NCI-H226 (cell line): ENCODE results near the gene COQ10A.
"Not testable (repeated sequence)": the region's sequence is repeated elsewhere in the genome, so short reads cannot be mapped to it uniquely, and the experiment has no call there.

Experiments used
- DNase-seq: peaks from one replicate; pipeline ENCODE4 v3.0.0-alpha.2; 2015

COQ10A gene

DNA sequence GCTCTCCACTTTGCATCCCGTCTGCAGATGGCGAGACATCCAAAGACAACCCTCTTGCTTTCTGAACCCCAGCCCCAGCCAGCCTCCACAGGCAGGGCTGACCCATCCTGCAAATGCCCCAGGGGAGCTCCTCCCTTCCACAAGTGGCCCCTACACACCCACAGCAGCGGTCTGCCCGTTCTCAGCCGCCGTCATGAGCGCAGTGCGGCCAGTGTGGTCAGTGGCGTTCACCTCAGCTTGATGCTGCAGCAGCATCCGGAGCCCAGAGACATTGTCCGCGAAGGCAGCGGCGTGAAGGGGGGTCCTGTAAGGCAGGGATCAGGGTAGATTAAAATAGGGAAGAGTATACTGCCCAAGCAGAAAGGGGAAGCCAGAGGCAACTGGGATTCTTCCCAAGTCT lies 22.2 kb upstream of the COQ10A start:
- no peak for DNase-seq

DNA sequence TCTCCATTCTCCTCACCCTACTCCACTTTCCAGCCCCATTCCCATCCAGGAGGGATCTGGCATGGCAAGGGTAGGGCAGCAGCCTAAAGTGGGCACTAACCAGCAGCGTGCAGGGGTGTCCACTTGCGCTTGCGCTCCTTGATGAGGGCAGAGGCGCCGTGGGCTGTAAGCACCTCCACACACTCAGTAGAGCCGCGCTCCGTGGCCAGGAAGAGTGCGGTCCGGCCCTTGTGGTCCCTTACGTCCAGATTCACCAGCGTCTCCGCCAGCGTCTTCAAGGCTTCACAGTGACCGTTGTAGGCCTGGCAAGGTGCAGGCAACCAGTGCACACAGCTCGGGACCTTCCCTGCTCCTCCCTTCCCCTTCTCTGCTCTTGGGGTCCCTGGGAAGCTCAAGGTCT lies 18.8 kb upstream of the COQ10A start:
- DNase-seq, result no peak

DNA sequence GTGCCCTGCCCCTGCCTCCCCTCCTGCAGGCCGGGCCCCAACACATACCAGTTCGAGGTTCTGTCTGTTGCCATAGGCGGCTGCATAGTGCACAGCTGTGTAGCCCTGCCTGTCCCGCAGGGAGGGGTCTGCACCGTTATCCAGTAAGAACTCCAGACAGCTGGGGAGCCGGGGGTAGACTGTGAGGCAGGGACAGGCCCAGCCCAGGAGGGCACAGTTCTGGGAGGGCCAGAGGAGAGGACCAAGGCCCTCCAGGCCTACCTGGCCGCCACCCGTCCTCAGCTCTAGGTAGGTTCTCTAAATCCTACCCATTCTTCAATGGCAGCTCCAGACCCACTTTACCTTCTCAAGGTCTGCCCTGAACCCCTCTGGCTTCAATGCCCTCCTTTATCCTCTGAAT lies 18.0 kb upstream of the COQ10A start:
- DNase-seq, result no peak

DNA sequence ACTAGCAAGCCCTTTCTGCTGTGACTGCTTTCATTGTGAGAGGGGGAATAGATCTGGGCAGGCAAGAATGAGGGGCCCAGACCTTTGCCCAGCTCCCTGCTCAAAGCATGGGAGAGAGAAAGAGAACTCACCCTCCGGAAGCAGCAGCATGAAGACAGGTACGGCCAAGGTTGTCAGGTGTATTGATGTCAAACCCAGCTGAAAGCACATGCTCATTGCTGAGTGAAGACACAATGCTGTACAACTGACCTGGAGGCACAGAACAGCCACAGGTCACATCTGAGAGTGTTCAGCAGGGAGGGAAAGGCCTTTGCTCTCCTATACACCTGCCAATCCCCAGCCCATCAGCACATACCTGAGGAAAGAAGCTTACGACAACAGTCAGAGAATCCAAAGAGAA lies 14.1 kb upstream of the COQ10A start:
- no peak for DNase-seq

DNA sequence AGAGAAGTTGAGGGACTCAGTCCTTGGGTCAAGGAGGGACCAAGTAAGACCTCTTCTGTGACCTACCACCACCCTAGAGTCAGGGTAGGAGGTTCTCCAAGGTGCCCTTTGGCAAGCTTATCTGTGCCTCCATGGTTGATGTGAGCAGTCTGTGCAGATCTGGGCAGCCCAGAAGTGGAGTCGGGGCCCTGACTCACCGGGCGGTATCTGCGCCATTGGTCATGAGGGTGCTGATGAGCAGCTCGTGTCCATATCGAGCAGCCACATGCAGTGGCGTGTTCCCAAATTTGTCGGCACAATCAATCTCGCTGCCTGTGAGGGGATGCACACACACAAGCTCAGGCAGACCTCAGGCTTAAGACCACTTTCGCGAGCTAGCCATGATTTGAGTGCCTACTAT lies 13.7 kb upstream of the COQ10A start:
- no peak for DNase-seq

DNA sequence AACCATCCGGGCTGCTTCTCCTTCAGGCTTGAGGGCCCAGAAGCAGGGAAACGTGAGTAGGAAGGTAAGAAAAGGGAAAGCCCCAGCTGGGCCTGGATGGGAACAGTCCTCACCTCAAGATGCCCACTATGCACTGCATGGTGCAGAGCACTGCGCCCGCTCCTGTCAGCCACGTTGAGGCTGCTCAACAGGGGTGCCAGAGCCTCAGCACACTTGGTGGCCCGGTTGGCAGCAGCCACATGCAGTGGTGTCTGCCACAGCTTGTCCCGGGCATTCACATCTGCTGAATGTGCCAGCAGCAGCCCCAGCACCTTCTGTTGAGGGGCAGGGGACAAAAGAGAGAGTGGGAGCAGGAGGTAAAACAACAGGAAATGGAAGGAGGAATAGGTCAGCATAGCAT lies 11.1 kb upstream of the COQ10A start:
- DNase-seq, result no peak

DNA sequence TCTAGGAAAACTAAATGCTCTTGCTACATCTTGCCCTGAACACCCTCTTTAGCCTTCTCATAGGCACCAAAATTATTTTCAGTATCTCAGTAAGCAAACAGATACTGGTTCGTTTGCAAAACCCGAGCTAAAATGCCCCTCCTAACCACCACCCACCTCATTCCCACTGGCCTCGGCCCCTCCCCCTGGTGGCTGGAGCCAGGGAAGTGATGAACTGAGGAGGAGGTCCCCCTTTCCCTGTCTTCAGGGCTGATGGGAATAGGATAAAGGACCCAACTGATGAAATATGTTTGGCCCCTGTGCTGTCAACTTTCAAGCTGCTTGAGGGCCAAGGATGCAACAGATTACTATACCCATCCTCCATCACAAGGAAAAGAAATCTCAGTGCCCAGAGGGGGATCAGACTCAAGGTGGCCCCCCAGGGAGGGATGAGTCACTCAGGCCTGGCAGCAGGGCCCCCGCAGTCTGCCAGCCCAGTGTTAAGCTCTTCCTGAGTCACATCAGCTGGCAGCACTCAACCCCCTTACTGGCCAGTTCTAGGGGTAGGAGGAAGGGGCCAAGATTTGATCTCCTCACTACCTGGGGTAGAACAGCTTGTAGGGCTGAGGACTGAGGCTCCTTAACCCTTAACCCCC lies 10.3 kb upstream of the COQ10A start:
- DNase-seq, result peak; percentile 54

DNA sequence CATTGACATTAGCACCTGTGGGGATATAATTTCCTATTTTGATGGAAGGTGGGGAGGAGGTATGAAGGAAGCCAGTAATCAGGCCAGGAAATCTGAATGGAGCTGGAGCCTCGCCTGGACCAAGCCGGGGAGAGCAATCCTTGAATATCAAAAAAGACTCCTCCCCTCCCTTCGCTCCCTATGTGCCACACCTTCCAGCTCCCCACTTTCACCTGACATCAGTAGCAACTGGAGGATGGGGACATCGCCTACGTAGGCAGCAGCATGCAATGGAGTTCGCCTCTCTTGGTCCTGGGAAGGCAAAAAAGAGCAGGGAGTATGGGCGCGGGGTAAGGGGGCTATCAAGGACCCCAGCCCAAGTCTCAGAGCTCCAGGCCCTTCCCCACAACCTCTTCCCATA lies 9.7 kb upstream of the COQ10A start:
- no peak for DNase-seq

DNA sequence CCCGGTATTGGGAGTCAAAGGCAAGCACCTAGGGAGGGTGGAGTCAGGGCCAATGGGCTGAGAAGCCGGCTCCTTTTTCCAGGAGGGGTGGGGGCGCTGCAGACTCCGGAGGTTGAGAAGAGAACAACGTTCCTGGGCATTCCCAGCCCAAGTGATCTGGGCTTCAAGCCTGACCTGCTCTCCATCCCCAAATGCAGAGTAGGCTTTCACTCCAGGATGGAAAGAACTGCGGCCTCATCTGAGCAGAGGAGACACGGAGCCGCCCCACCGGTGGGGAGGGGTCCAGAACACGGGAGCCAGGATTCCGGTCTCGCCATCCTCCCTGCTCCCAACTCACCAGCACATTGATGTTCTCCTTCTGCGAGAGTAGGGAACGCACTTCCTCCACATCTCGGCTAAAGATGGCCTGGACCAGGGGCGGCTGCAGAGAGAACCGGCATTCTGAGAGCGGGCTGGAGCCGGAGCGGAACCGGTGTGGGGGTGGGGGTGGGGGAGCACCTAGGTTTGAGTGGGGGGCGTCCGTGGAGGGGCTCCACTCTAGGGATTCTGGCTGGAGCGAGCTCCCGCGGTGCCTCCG lies 9.2 kb upstream of the COQ10A start:
- DNase-seq, result peak; percentile 48

DNA sequence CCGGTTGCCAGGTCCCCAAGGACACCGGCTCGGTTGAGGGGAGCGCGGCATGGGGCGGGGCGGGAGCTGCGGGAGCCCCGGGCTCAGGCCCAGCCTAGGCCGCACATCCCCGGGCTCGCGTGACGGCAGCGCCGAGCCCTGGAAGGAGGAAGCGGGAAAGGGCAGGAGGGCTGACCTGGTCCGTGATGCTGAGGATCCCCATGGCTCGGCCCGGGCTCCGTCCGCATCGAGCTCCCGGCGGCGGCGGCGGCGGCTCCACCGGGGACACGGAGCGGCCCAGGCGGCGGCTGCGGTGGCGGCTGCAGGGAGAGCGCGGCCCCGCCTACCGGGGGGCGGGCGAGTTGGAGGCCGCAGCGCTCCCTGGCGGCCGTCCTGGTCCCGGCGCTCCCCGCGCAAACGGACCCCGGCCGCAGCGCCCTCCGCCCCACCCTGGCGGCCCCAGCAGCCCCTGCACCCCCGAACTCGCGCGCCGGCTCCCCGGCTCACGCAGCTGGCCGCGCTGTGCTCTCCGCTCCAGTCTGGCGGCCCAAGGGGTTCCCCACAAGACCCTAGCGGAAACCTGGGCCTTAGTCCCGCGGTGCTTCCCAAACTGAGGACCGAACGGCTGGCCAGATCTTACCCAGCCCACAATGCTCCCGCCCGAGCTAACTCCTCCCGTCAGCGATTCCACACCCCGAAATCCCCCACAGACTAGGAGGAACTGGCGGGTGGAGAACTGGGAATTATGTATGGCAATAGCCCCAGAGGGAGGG lies 8.5 kb upstream of the COQ10A start, which contains the start of gene ANKRD52:
Gene ANKRD52, minus strand, starts transcription at position 317 of the 752 bp plus-strand sequence. Its CDS starts 115 bp downstream, at position 202.
- peak; percentile 86 for DNase-seq

DNA sequence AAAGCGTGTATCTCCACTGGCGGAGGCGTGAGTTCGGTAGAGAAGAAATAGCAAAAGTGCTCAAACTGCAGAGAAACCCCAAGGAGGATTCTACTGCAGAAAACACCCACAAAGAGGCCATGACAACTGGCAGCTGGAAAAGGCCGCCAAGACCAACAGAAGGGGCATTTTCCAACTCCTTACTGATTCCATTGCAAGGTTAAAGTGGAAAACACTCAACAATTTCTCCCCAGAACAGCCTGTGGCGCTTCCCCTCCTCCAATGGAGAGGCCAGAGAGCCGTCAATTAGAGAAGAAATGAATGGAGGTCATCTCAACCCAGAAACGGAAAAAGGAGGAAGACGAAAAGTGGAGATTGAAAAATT lies 7.9 kb upstream of the COQ10A start:
- no peak for DNase-seq

DNA sequence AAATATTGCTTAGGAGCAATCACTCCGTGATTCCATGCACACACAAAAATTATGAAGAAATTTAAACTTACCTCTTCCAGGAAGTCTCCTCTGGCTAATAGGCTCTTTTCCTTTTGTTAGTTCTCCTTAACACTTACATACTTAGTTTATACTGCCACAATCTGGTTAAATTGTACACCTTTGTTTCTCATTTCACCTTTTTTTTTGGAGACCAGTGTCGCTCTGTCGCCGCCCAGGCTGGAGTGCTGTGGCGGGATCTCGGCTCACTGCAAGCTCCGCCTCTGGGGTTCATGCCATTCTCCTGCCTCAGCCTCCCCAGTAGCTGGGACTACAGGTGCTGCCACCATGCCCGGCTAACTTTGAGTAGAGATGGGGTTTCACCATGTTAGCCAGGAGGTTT lies 6.4 kb upstream of the COQ10A start:
- DNase-seq, result no peak

DNA sequence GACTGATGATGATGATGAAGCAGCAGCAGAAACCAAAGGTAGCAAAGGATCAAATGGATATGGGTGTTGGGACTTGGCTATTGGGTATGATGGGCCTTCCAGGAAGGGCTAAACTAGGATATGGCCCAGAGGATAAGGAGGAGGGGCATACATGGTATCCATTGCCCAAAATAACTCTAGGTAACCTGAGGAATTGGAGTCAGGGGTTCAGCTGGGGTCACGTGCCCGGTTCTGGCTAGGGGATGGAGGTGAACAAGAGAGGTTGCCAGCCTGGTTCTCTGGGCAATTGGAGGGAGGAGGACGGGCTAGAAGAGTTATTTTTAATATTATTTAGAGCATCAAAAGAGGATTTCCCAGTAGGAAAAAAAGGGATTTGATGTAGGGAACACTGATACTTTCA lies 5.8 kb upstream of the COQ10A start:
- no peak for DNase-seq

DNA sequence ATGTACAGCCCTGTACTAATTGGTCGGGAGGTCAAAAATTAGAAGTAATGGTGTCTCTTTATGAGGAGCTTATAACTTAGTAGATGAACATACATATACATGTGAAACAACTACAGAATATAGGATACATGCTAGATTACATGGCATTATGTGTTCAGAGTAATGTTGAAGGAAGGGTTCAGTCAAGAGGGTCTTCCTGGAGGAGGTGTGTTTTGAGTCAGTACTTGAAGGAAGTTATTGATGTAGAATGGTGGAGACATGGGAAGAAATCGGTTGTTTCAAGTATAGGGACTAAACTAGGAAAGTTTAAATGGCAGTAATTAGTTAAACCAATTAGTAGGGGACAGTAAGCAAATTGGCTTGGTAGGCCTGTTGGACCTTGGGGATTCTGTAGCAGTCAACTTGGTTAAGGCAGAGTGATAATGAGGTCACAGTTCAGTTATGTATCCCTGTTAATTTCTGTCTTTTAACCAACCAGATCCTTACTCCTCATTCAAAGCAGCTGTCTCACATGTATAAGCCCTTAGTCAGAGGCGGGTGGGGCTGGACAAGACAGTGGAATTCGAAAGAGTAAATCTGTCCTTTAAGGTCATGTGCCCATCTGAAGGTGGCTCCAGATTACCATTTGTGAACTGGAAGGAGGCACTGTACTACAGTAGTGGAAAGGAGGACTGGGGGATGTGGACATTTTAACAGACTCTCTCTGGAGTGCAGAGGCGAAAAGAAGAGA lies 5.1 kb upstream of the COQ10A start:
- DNase-seq, result peak; percentile 91

DNA sequence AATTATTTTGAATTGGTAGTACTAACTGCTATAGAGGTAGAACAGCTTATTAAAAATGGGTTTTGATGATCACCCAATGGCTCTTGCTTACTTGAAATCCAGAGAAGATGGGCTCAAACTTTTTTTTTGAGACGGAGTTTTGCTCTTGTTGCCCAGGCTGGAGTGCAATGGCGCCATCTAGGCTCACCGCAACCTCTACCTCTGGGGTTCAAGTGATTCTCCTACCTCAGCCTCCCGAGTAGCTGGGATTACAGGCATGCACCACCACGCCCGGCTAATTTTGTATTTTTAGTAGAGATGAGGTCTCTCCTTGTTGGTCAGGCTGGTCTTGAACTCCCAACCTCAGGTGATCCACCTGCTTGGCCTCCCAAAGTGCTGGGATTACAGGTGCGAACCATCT lies 3.8 kb upstream of the COQ10A start:
- not testable (repeated sequence) for DNase-seq

DNA sequence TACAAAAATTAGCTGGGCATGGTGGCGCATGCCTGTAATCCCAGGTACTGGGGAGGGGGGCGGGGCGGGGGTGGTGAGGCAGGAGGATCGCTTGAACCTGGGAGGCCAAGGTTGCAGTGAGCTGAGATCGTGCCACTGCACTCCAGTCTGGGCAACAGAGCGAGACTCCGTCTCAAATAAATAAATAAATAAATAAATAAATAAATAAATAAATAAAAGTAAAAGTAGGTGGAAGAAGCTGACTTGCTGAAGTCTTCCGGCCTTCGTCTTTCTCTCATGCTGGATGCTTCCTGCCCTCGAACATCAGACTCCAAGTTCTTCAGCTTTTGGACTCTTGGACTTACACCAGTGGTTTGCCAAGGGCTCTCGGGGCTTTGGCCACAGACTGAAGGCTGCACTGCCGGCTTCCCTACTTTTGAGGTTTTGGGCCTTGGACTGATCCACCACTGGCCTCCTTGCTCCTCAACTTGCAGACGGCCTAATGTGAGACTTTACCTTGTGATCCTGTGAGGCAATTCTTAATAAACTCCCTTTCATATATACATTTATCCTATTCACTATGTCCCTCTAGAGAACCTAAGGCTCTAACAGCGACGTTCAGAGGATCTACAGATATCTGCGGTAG lies 562 bp upstream of the COQ10A start:
- not testable (repeated sequence) for DNase-seq

DNA sequence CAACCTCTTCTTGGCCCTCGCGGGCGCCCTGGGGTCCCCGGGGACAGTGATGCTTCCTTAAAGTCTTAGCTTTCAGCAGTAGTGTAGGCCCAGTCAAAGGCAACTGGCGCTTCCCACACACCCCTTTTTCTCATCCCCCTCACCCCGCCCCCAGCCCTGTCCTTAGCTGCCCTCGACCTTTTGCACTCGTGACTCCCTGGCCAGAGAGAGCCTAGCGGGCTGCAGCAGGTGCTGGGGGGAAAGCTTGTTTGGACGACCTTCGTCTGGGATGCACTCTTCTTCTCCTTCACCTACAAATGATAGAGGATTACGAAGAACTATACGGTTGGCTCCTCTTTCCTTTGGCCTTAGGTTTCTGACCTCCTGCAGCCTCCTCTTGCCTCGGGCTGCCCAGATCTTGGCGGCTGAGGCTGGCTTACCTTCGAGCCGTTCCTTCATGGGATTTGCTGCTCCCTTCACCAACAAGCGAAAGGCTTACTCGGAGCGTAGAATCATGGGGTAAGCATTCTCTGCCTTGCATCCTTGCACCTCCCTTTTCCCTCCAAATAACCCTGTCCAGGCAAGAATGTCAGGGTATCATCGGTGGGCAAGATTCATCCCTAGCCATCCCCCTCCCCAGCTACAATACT lies 815 bp downstream of the COQ10A start:
- no peak for DNase-seq

DNA sequence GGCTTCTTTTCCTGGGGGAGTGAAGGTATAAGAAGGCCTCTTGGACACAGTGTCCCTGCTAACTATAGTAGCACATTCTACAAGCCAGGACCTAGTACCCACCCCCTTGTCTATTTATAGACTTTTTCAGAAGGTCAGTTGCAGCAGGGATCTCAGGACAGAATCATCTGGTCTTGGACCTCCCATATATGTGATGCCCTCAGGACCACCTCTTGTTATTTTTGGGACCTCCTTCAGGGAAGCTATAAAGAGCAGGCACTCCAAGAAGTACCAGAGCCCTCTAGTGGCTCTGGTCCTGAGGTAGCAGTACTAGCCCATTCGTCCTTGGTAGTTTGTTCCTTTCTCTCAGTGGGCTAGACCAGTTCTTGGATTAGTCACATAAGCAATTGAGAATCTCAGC lies 4.3 kb downstream of the COQ10A start:
- DNase-seq, result peak; percentile 29

DNA sequence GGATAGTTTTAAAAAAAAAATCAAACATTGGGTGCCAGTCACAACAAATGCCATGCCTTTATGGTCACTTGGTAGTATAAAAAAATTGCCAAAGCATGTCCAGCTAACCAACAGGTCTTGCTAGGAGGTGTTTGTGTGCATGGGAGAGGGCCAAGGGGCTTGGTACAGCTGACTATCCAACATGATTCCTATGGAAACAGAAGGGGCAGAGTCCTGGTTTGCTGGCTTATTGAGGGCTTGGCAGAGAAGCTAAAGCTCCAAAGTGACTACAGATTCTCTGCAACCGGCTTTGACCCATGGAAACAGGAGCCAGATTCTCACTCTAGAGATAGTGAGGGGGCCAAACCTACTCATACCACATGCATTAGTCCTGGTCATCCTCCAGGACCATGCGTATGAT lies 5.7 kb downstream of the COQ10A start:
- DNase-seq, result not testable (repeated sequence)

DNA sequence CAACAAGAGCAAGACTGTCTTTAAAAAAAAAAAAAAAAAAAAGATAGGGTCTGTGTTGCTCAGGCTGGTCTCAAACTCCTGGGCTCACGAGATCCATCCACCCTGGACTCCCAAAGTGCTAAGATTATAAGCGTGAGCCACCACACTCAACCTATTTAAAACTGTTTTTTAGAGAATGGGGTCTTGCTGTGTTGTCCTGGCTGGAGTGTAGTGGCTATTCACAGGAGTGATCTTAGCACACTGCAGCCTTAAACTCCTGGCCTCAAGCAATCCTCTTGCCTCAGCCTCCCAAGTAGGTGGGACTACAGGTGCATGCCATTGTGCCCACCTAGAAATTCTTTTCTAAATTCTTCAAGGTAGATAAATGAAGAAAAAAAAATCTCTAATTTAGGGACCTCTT lies 7.6 kb downstream of the COQ10A start:
- DNase-seq, result no peak

DNA sequence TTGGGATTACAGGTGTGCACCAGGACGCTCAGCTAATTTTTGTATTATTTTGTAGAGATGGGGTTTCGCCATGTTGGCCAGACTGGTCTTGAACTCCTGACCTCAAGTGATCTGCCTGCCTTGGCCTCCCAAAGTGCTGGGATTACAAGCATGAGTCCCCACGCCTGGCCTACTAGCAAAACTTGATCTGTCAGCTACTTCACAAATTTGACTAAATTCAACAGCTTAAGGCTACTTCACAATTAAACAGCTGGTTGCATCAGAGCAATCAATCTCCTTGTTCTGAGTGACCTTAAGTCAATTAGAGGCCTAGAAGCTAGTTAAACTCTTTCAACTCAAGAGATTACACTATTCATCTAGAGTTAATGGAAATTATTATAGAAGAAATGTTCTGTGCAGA lies 12.2 kb downstream of the COQ10A start:
- DNase-seq, result no peak

DNA sequence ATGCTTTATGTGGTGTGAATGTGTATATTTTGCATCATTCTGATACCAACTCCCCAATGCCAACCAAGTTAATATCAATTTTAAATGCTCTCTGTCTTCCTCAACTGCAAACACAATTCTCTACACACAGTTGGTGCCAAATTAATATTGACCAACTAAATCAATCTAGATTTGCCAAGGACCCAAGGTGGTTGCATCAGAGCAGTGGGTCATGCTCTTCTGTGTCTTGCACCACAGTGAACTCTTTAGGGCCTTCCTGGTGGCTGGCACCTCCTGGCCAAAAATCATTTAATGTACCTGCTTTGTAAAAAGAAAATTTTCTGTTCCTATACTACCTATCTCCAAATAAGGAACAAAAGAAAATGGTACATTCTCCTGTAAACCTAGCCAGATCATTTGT lies 14.1 kb downstream of the COQ10A start:
- DNase-seq, result no peak

DNA sequence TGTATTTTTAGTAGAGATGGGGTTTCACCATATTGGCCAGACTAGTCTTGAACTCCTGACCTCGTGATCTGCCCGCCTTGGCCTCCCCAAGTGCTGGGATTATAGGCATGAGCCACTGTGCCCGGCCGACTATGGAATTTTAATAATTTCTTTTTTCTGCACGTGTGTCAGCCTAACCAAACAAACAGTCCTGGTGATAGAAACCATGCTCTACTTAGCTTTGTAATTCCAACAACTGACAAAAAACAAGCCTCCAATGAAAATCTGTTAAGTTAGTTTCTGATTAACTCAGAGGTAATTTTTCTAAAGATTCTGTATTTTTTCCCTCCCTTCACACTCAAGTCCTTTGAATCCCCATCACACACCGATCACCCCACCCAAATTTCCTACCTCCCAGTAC lies 15.3 kb downstream of the COQ10A start:
- no peak for DNase-seq
